ENCODE data around the gene ZNF296. TPM values are rescaled to one million over a fixed set of nuclear protein-coding genes. Genes with fewer than 3 reads are reported as not detected.
A peak's percentile ranks its signal among the peaks of the same experiment; 100 is the strongest.

ZNF296 gene
- total RNA-seq, 2 experiments from 2014 or later = 5.0 to 6.3 TPM

GRCh38 chr19:45041125-45041524 lies 35.2 kb downstream of the ZNF296 start:
- TF ChIP-seq CTCF (IDR thresholded peaks at IDR 0.05) = no peak
- peaks cover 39% of the 10 kb centered on the region for H3K4me1 Mint-ChIP-seq (ENCODE audit: low read depth)
- DNase-seq (no peak), ATAC-seq (no peak)
- POLR2A ChIA-PET = interaction anchor here (1.0 to 1.8 kb wide), 5 partner anchors 12 to 87 kb away, joined by 3 to 6 read pairs (median 3); partner anchors contain the start of gene GEMIN7
- intact Hi-C loops (cut with micrococcal nuclease) = no loop called here
- peak overlapping the region; percentile 27 for H3K27ac Mint-ChIP-seq
- H3K9me3 Mint-ChIP-seq = no peaks in the 10 kb centered on the region
- CTCF ChIA-PET = interaction anchor here (2.0 to 3.1 kb wide), 2 partner anchors 18 to 85 kb away, joined by 6 to 27 read pairs; no protein-coding TSS in a partner anchor
- H3K4me3 Mint-ChIP-seq = peak overlapping the region; percentile 36
- peaks cover 43% of the 10 kb centered on the region for H3K36me3 Mint-ChIP-seq (ENCODE audit: low read depth)
- no peaks in the 10 kb centered on the region for H3K27me3 Mint-ChIP-seq

- intact Hi-C loops (cut with micrococcal nuclease) = no loop called here
- no peaks in the 10 kb centered on the region for H3K9me3 Mint-ChIP-seq
- ChIA-PET CTCF (interaction anchor here (1.1 to 3.1 kb wide), 4 partner anchors 19 to 86 kb away, joined by 3 to 27 read pairs (median 4); no protein-coding TSS in a partner anchor), POLR2A (interaction anchor here (1.0 to 1.8 kb wide), 9 partner anchors 9 to 148 kb away, joined by 3 to 6 read pairs (median 3); no protein-coding TSS in a partner anchor)
- no peak for DNase-seq
- H3K36me3 Mint-ChIP-seq (ENCODE audit: low read depth) = peaks cover 43% of the 10 kb centered on the region
- H3K27me3 Mint-ChIP-seq = no peaks in the 10 kb centered on the region
- ATAC-seq = no peak
- H3K4me3 Mint-ChIP-seq = peak overlapping the region; percentile 92
- peak overlapping the region; percentile 30 for H3K27ac Mint-ChIP-seq
- peaks cover 31% of the 10 kb centered on the region for H3K4me1 Mint-ChIP-seq (ENCODE audit: low read depth)
- TF ChIP-seq CTCF (IDR thresholded peaks at IDR 0.05) = no peak
These were observed 36.1 kb downstream of the ZNF296 start for GRCh38 chr19:45040059-45040771.

- ATAC-seq (peak; percentile 98), DNase-seq (peak; percentile 91)
- CTCF ChIA-PET = interaction anchor here (0.9 to 3.1 kb wide), 9 partner anchors 18 to 300 kb away, joined by 3 to 27 read pairs (median 3); no protein-coding TSS in a partner anchor
- no peak for TF ChIP-seq CTCF (IDR thresholded peaks at IDR 0.05)
- H3K4me3 Mint-ChIP-seq = peak within 1 kb of the TSS; percentile 92
- no peaks in the 10 kb centered on the region for H3K9me3 Mint-ChIP-seq
- H3K27ac Mint-ChIP-seq = peak within 1 kb of the TSS; percentile 94
- POLR2A ChIA-PET = interaction anchor here (0.6 to 1.8 kb wide), 19 partner anchors 8 to 164 kb away, joined by 3 to 7 read pairs (median 3); partner anchors contain the start of gene GEMIN7
- peaks cover 50% of the 10 kb centered on the region for H3K36me3 Mint-ChIP-seq (ENCODE audit: low read depth)
- intact Hi-C loops (cut with micrococcal nuclease) = no loop called here
- H3K4me1 Mint-ChIP-seq (ENCODE audit: low read depth) = peaks cover 28% of the 10 kb centered on the region
- no peaks in the 10 kb centered on the region for H3K27me3 Mint-ChIP-seq
These were observed 37.1 kb downstream of the ZNF296 start, which contains the start of gene CLASRP for GRCh38 chr19:45038931-45039893. CLASRP (plus strand) TSS chr19:45039045; CDS start chr19:45040213, 1,168 bp downstream.

GRCh38 chr19:45037393-45038169 lies 38.7 kb downstream of the ZNF296 start:
- H3K4me1 Mint-ChIP-seq (ENCODE audit: low read depth) = peaks cover 28% of the 10 kb centered on the region
- H3K27me3 Mint-ChIP-seq = no peaks in the 10 kb centered on the region
- ChIA-PET CTCF (interaction anchor here (1.5 to 3.1 kb wide), 2 partner anchors 21 to 22 kb away, joined by 6 to 27 read pairs; no protein-coding TSS in a partner anchor), POLR2A (interaction anchor here (1.0 to 1.4 kb wide), 3 partner anchors 8 to 35 kb away, joined by 3 to 5 read pairs (median 4); no protein-coding TSS in a partner anchor)
- H3K36me3 Mint-ChIP-seq (ENCODE audit: low read depth) = peaks cover 56% of the 10 kb centered on the region
- peak overlapping the region; percentile 10 for H3K4me3 Mint-ChIP-seq
- H3K27ac Mint-ChIP-seq = no peak overlapping the region
- no peak for TF ChIP-seq CTCF (IDR thresholded peaks at IDR 0.05)
- no peaks in the 10 kb centered on the region for H3K9me3 Mint-ChIP-seq
- intact Hi-C loops (cut with micrococcal nuclease) = no loop called here
- ATAC-seq (no peak), DNase-seq (no peak)

Measured in activated CD8-positive, alpha-beta T cell treated with anti-CD3 and anti-CD28 coated beads for 36 hours (primary cell).